ENCODE measurements around the gene STAC2.
A peak's percentile ranks its signal among the peaks of the same experiment; 100 is the strongest.

STAC2 gene

DNA sequence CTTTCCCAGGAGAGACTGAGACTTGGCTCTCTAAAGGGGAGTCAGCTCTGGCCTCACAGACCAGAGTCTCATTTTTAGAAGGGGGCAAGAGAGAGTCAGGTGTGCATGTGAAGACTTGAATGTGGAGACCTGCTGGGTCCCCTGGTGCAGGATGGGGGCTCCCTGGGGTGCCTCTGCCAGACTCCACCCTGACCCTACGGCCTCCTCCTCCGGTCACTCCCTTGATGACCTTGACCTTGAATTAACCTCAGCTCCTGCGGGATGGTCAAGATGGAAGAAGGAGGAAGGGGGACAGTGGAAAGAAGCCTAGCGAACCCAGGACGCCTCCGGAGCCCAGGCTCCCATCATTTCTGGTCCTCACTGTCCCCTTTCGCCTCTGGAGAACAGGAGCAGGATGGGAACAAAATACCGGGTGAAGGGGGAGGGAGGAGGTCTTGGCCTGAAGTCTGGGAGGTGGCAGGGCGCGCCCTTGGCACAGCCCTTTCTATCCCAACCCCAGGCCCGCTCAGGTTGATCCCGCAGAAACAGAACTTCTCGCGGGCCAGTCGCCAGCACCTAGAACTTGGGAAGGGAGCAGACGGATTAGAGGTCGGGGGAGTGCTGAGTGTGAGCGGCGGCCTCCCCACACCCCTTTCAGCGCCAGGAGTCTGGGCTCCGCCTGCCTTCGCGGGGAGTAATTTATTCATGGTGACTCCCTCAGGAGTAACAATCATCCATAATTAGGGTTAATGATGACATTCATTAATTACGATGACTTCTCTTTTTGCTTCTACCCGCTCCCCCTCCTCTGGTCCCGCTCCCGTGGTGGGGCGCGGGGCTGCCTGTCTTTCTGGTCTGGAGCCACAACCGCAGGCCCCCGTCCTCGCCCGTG is 1.6 kb downstream of the STAC2 start:
- H3K9me3 Mint-ChIP-seq (ENCODE audit: low read depth), result no peaks in the 10 kb centered on the region
- H3K36me3 Mint-ChIP-seq, result no peaks in the 10 kb centered on the region
- peaks cover 7% of the 10 kb centered on the region for H3K4me1 Mint-ChIP-seq (ENCODE audit: low read depth)
- H3K27ac Mint-ChIP-seq, result no peak overlapping the region
- peak overlapping the region; percentile 58 for H3K4me3 Mint-ChIP-seq
- H3K27me3 Mint-ChIP-seq, result peaks cover 9% of the 10 kb centered on the region

DNA sequence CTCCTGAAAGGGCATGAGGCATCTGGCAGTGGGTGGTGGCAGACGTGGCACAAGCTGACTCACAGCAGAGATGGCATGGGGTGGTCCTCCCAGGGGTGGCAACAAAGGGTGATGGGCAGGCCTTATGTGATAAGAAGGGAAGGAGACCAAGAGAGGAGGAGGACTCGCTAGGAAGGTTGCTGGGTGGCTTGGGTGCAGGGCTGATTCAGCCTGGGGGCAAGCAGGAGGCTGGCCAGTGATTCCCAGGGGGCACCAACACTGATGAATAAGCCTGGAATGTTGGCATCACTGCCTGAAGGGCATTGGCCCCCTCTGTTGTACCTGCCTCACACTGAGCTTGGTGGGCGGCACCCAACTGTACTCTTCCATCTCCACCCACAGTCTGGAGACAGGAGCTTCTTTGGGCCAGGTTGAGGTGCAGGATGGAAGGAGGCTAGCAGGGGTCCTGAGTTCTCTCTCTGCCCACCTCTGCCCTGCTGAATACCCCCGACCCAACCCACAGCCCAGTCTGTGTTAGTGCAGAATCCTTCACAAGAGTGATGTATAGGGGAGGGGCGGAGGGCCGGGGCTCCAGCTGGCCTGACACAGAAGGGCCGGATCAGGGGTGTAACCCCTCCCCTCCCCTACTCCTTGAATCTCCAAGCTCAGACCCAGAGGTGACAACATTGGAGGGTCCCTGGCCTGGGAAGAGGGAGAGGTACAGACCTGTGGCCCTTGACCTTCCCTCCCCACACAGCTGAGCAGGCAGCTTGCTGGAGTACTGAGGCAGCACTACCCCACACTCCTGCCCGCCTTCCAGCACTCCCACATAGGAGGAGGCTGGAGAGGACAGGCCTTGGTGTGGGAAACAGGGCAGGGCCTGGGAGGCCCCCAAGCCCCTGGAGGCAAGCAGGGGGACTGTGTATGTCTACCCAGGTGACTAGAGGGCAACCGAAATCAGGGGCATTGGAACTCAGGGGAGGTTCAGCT is 2.6 kb downstream of the STAC2 start:
- Mint-ChIP-seq H3K4me1 (ENCODE audit: low read depth) (peaks cover 7% of the 10 kb centered on the region), H3K9me3 (ENCODE audit: low read depth) (no peaks in the 10 kb centered on the region), H3K36me3 (no peaks in the 10 kb centered on the region), H3K27ac (no peak overlapping the region), H3K27me3 (peaks cover 9% of the 10 kb centered on the region), H3K4me3 (peak overlapping the region; percentile 58)

DNA sequence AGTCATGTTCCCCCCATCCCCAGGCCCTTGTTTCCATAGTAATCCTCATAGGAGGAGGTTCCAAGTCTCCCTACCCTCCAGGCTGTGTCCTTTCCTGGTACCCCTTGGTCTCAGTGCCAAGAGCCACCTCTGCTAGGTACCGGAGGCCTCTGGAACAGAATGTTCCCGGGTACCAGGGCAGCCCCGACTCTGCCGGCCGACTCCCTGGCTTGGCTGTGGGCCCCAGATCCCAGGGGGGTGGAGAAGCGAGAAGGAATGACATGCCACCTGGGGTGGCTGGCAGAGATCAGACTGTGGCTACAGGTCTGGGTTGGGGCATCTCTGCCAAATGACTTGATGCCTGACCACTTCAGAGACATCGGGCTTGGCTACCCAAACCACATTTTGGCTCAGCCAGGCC is 3.6 kb downstream of the STAC2 start:
- H3K9me3 Mint-ChIP-seq (ENCODE audit: low read depth), result no peaks in the 10 kb centered on the region
- H3K36me3 Mint-ChIP-seq, result no peaks in the 10 kb centered on the region
- H3K27ac Mint-ChIP-seq, result no peak overlapping the region
- peaks cover 9% of the 10 kb centered on the region for H3K27me3 Mint-ChIP-seq
- no peak overlapping the region for H3K4me3 Mint-ChIP-seq
- H3K4me1 Mint-ChIP-seq (ENCODE audit: low read depth), result peaks cover 6% of the 10 kb centered on the region

DNA sequence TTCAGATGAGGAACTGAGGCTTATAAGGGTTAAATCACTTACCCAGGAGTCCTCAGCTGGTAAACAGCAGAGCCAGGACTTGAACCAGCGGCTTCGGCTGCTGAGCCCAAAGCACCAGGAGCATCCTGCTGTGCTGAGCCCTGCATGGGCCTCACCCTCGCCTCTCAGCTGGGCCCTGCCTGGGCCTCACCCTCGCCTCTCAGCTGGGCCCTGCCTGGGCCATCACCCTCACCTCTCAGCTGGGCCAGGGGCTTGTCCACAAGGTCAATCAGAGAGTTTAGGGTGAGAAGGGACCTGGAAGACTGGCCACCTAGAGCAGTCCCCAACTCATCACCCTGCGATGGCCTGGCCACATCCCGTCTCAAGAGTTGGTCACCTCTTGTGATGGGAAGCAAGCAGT is 4.2 kb downstream of the STAC2 start:
- Mint-ChIP-seq H3K4me3 (no peak overlapping the region), H3K4me1 (ENCODE audit: low read depth) (peaks cover 6% of the 10 kb centered on the region), H3K27me3 (peaks cover 9% of the 10 kb centered on the region), H3K36me3 (no peaks in the 10 kb centered on the region), H3K27ac (no peak overlapping the region), H3K9me3 (ENCODE audit: low read depth) (no peaks in the 10 kb centered on the region)

DNA sequence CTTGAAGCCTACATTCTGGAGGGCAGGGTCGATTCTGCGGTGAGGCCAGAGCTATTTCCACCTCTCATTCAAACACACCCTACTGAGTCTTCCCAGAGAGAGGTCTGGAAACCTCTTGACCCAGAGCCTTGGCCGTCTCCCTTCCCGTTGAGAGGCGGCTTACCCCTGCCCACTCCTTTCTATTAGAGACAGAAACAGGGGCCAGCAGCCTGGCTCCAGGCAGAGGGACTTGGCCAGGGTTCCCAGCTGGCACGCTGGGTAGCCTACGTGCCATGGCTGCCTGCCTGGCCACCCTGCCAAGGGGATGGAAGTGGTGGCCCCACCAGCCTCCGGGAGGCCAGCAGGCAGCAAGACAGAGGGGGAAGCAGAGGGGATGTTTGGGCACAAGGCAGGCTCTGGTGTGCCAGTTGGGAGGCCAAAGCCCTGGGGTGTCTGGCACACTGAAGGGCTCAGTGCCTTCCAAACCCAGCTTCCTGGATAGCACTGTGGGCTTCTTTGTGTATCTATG is 6.0 kb downstream of the STAC2 start:
- Mint-ChIP-seq H3K9me3 (ENCODE audit: low read depth) (no peaks in the 10 kb centered on the region), H3K27ac (no peak overlapping the region), H3K27me3 (peaks cover 6% of the 10 kb centered on the region), H3K36me3 (no peaks in the 10 kb centered on the region), H3K4me3 (no peak overlapping the region), H3K4me1 (ENCODE audit: low read depth) (no peaks in the 10 kb centered on the region)

DNA sequence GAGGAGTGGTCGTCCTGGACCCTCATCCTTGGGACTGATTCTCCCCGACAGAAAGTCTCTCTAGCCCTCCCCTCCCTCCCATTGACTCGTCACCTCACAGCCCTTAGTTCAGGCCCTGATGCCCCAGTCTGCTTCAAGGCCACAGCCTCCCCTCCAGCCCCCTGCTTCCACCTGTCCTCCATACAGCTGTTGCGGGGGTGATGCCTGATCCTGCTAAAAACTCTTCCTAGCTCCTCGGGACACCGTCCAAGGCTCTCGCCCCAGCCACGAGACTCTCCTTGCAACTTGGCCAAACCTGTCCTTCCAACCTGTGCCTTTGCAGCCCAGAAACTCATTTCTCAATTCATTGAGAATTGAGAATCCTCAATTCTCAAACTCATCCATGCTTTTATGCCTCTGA is 6.8 kb downstream of the STAC2 start:
- peaks cover 4% of the 10 kb centered on the region for H3K27me3 Mint-ChIP-seq
- H3K4me3 Mint-ChIP-seq, result no peak overlapping the region
- no peaks in the 10 kb centered on the region for H3K9me3 Mint-ChIP-seq (ENCODE audit: low read depth)
- no peaks in the 10 kb centered on the region for H3K4me1 Mint-ChIP-seq (ENCODE audit: low read depth)
- H3K36me3 Mint-ChIP-seq, result no peaks in the 10 kb centered on the region
- no peak overlapping the region for H3K27ac Mint-ChIP-seq

DNA sequence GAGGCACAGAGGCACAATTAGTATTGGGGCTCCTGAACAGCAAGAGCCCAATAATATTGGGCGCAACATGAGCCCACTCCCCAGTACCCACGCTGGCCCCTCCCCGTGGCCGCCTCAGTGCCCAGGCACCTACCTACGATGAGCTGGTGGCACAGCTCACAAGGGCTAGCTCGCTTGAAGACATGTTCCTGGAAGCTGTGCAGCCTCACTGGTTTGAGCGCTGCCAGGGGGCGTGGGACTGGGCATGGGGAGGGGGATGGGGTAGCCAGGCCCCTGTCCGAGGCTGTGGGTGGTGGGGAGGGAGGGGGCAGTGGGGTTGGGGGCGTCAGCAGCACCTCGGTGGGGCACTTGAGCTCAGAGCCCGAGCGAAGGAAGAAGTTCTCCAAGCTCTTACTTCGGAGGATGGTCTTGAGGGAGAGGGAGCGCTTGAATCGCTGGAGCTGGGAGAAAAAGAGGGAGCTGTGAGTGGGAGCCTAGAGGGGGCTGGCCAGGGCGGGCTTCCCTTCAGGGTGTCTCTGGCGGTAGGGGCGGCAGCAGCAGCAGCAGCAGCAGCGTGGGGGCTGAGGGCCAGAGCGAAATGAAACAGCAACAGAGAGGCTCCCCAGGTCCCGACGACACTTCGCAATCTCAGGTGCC is 7.9 kb downstream of the STAC2 start:
- Mint-ChIP-seq H3K4me3 (no peak overlapping the region), H3K27ac (no peak overlapping the region), H3K9me3 (ENCODE audit: low read depth) (no peaks in the 10 kb centered on the region), H3K27me3 (peaks cover 3% of the 10 kb centered on the region), H3K4me1 (ENCODE audit: low read depth) (no peaks in the 10 kb centered on the region), H3K36me3 (no peaks in the 10 kb centered on the region)

DNA sequence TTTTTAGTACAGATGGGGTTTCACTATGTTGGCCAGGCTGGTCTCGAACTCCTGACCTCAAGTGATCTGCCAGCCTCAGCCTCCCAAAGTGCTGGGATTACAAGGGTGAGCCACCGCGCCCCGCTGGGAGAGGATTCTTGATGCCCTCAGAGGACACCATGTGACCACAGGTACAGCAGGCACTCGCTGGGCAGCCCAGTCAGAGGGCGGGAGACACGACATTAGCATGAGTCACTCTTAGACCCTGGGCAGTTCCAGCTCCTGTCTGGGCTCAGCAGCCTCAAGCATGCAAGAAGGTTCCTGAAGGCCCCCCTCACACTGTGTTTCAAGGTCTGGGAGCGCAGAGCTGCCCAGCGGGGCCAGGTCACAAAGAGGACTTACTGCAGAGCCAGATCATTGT is 11.9 kb downstream of the STAC2 start:
- Mint-ChIP-seq H3K9me3 (ENCODE audit: low read depth) (no peaks in the 10 kb centered on the region), H3K27me3 (no peaks in the 10 kb centered on the region), H3K4me1 (ENCODE audit: low read depth) (peaks cover 10% of the 10 kb centered on the region), H3K36me3 (no peaks in the 10 kb centered on the region), H3K4me3 (no peak overlapping the region), H3K27ac (no peak overlapping the region)

DNA sequence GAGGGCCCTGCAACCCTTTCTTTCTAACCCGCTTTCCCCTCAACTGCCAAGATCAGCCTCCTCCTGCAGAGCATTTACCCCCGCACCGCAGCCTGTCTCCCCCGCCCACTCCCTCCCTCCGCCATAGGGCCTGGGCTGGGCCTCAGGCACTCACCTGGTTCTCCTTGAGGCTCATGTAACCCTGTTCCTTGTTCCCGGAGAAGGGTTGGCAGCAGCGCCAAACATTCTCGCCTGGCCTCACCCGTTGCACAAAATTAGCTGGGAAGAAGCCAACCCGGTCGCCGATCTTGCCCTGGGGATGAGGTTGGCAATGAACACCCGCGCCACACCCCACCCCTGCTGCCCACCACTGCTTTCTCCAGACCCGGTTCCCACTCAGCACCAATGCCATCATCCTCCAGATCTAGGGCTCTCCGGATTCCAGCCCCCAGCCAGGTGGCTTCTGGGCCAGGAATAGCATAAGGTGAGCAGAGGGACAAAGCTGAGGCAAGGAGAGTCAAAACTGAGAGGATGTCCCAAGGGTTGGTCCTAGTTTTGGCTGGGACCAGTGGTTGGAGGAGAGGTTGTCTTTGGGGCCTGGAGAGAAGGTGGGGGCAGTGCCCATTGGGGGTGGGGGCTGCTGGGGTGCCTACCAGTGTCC is 12.8 kb downstream of the STAC2 start:
- H3K27me3 Mint-ChIP-seq, result no peaks in the 10 kb centered on the region
- peaks cover 19% of the 10 kb centered on the region for H3K4me1 Mint-ChIP-seq (ENCODE audit: low read depth)
- no peaks in the 10 kb centered on the region for H3K9me3 Mint-ChIP-seq (ENCODE audit: low read depth)
- no peaks in the 10 kb centered on the region for H3K36me3 Mint-ChIP-seq
- H3K4me3 Mint-ChIP-seq, result no peak overlapping the region
- H3K27ac Mint-ChIP-seq, result no peak overlapping the region

DNA sequence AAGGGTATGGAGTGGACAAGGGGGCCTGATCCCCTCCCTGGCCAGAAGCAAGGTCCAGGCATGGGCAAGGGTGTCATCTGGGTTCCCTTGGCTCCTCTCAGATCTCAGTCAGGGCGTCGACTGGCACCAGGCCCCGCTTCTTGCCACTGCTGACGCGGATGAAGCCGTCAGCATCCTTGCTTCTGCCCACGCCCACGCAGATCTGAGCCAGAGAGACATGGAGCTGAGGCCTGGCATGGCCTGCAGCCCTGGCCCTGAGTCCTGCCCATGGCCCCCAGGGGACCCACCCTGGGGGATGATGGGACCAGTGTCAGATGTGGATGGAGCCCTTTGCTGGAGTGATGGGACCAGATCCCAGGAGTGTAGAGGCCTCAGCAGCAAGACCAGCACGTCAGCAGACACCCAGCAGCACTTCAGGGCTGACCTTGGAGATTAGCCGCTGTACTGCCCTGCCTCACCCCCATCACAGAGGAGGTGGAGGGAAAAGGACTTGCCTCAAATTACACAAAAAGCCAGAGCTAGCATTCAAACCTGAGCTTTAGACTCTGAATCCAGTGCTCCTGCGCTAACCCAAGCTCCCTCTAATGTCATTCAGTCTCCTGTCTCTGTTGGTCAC is 13.4 kb downstream of the STAC2 start:
- H3K9me3 Mint-ChIP-seq (ENCODE audit: low read depth), result no peaks in the 10 kb centered on the region
- H3K36me3 Mint-ChIP-seq, result no peaks in the 10 kb centered on the region
- H3K27me3 Mint-ChIP-seq, result no peaks in the 10 kb centered on the region
- H3K4me1 Mint-ChIP-seq (ENCODE audit: low read depth), result peaks cover 24% of the 10 kb centered on the region
- H3K4me3 Mint-ChIP-seq, result no peak overlapping the region
- H3K27ac Mint-ChIP-seq, result no peak overlapping the region

DNA sequence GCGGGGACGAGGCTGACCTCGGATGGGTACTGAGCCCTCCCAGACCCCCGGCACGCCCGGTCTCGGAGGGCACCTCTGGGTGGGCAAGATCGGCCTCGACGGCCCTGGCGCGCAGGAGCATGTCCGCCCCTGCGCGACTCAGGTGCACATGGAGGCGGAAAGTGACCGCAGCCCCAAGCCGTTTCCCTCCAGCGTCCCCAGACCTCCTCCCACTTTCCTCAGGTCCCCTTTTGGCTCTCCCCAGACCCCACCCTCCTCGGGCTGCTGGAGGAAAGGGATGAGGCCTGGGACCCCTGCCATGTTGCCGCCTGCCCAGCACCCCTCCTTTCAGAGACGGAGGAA is 15.7 kb downstream of the STAC2 start:
- peak overlapping the region; percentile 51 for H3K4me3 Mint-ChIP-seq
- H3K27me3 Mint-ChIP-seq, result no peaks in the 10 kb centered on the region
- H3K27ac Mint-ChIP-seq, result peak overlapping the region; percentile 50
- H3K36me3 Mint-ChIP-seq, result no peaks in the 10 kb centered on the region
- H3K9me3 Mint-ChIP-seq (ENCODE audit: low read depth), result no peaks in the 10 kb centered on the region
- peaks cover 33% of the 10 kb centered on the region for H3K4me1 Mint-ChIP-seq (ENCODE audit: low read depth)

DNA sequence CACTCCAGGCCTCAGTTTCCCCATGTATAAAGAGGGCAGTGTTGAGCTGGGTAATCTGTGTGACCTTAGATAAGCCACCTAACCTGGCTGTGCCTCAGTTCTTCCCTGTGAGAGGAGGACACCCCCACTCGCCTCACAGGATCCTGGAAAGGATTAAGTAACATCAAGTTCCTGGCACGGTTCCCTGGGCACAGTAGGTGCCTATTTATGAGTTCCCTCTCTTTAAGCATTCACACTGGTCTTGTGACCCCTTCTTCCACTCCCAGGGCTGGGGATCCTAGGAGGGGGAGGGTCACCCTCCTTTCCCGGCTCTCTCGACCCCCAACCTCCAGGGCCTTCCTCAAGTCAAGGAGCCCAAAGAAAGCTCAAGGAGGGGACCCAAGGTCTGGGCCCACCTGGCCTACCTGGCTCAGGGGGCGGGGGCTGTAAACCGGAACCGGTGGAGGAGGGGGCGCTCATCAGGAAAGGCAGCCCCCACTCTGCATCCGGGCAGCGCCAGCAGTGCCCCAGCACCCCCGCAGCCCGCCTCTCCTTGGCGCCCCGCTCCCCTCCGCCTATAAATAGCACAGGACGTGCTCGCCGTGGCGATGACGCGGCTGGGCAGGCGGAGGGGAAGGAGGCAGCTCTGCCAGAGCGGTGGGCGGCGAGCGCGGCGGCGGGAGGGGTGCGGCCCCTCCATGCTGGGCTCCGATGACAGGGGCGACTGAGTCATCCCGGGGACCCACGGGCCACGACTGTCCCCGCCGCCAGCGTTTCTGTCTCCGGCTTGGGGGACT is 16.2 kb downstream of the STAC2 start:
- Mint-ChIP-seq H3K4me3 (peak overlapping the region; percentile 56), H3K36me3 (no peaks in the 10 kb centered on the region), H3K27me3 (no peaks in the 10 kb centered on the region), H3K27ac (no peak overlapping the region), H3K4me1 (ENCODE audit: low read depth) (peaks cover 34% of the 10 kb centered on the region), H3K9me3 (ENCODE audit: low read depth) (no peaks in the 10 kb centered on the region)

DNA sequence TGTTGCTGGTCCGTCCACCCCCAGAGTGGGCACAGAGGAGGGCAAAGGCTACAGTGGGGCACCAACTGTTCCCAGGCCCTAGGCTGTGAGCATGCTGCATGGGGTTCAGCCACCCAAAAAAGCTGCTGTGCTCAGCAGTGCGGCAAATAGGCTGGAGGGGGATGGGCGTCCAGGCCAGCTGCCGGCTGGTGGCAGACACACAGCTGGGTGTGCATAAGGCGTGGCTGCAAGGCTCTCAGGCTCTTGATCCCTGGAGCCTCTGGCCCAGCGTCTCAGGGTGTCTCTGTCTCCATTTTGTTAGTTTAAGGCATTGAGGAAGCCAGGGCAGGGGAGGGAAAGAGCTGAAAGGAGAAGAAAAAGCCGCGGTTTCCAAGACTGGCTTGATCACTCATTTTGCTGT is 16.9 kb downstream of the STAC2 start:
- peaks cover 34% of the 10 kb centered on the region for H3K4me1 Mint-ChIP-seq (ENCODE audit: low read depth)
- no peak overlapping the region for H3K27ac Mint-ChIP-seq
- H3K27me3 Mint-ChIP-seq, result no peaks in the 10 kb centered on the region

More for the DNA sequence above, 16.9 kb downstream of the STAC2 start:
- H3K9me3 Mint-ChIP-seq (ENCODE audit: low read depth), result no peaks in the 10 kb centered on the region
- peaks cover under 1% of the 10 kb centered on the region for H3K36me3 Mint-ChIP-seq
- peak overlapping the region; percentile 56 for H3K4me3 Mint-ChIP-seq
